H9 (cell line): Measurements from ENCODE around the gene TMEM186. TPM values are rescaled to one million over a fixed set of nuclear protein-coding genes. Genes with fewer than 3 reads are reported as not detected.

Experiments used
- DNase-seq: peaks from one replicate; pipeline ENCODE4 v3.0.0-alpha.2; 2017
- H2AFZ ChIP-seq: one replicate; pipeline ENCODE4 v1.6.1; 2013; ENCODE audit warnings: mild to moderate bottlenecking, low read length, control low read depth, moderate library complexity
- H2AK5ac ChIP-seq: 2 replicates; pipeline ENCODE4 v1.6.1; 2013; ENCODE audit warnings: low read length, control low read depth, mixed read lengths; ENCODE audit not compliant: insufficient read length
- H2BK120ac ChIP-seq: one replicate; pipeline ENCODE4 v1.6.1; 2013; ENCODE audit warnings: low read depth, mild to moderate bottlenecking, low read length, control low read depth, inconsistent platforms; ENCODE audit not compliant: poor library complexity, severe bottlenecking
- H2BK12ac ChIP-seq: 2 replicates; pipeline ENCODE4 v1.6.1; 2013; ENCODE audit warnings: low read length, control low read depth, mixed read lengths, low read depth; ENCODE audit not compliant: insufficient read length
- H2BK15ac ChIP-seq: 2 replicates; pipeline ENCODE4 v1.6.1; 2013; ENCODE audit warnings: low read depth, low read length, control low read depth
- H2BK20ac ChIP-seq: one replicate; pipeline ENCODE4 v1.6.1; 2013; ENCODE audit warnings: low read depth, mild to moderate bottlenecking, low read length, control low read depth, inconsistent platforms; ENCODE audit not compliant: poor library complexity, severe bottlenecking
- H2BK5ac ChIP-seq: 2 replicates; pipeline ENCODE4 v1.6.1; 2013; ENCODE audit warnings: low read length, control low read depth, mixed read lengths; ENCODE audit not compliant: insufficient read length
- H3K14ac ChIP-seq: 2 replicates; pipeline ENCODE4 v1.6.1; 2013; ENCODE audit warnings: low read length, control low read depth; ENCODE audit not compliant: insufficient read depth
- H3K18ac ChIP-seq: 2 replicates; pipeline ENCODE4 v1.6.1; 2013; ENCODE audit warnings: low read depth, mild to moderate bottlenecking, mixed read lengths, low read length, control low read depth; ENCODE audit not compliant: insufficient read length
- H3K23ac ChIP-seq: 2 replicates; pipeline ENCODE4 v1.6.1; 2013; ENCODE audit warnings: low read length, control low read depth, mixed read lengths, low read depth; ENCODE audit not compliant: insufficient read length
- H3K23me2 ChIP-seq: 2 replicates; pipeline ENCODE4 v1.6.1; 2013; ENCODE audit warnings: low read depth, mild to moderate bottlenecking, mixed read lengths, low read length, control low read depth; ENCODE audit not compliant: insufficient read length, poor library complexity, severe bottlenecking
- H3K27ac ChIP-seq: 2 replicates; pipeline ENCODE4 v1.5.1; 2013; ENCODE audit warnings: low read length, control low read depth, mixed read lengths, low read depth; ENCODE audit not compliant: insufficient read length
- H3K27me3 ChIP-seq: 2 replicates; pipeline ENCODE4 v1.6.1; 2013; ENCODE audit warnings: low read length, control low read depth, inconsistent platforms; ENCODE audit not compliant: insufficient read depth
- H3K4ac ChIP-seq: 2 replicates; pipeline ENCODE4 v1.6.1; 2013; ENCODE audit warnings: low read depth, mild to moderate bottlenecking, control low read depth, inconsistent platforms, low read length, moderate library complexity
- H3K4me1 ChIP-seq: 2 replicates; pipeline ENCODE4 v1.6.1; 2013; ENCODE audit warnings: low read length, control low read depth, inconsistent platforms; ENCODE audit not compliant: insufficient read depth
- H3K4me2 ChIP-seq: 2 replicates; pipeline ENCODE4 v1.6.1; 2013; ENCODE audit warnings: low read length, control low read depth, mixed read lengths; ENCODE audit not compliant: insufficient read length, insufficient read depth
- H3K56ac ChIP-seq: 2 replicates; pipeline ENCODE4 v1.6.1; 2013; ENCODE audit warnings: low read depth, mild to moderate bottlenecking, mixed read lengths, low read length, control low read depth; ENCODE audit not compliant: insufficient read length
- H3K79me1 ChIP-seq: 2 replicates; pipeline ENCODE4 v1.6.1; 2013; ENCODE audit warnings: low read depth, mild to moderate bottlenecking, moderate library complexity, low read length, control low read depth, inconsistent platforms; ENCODE audit not compliant: insufficient read depth, poor library complexity, severe bottlenecking
- H3K79me2 ChIP-seq: 2 replicates; pipeline ENCODE4 v1.6.1; 2013; ENCODE audit warnings: low read length, control low read depth, inconsistent platforms; ENCODE audit not compliant: insufficient read depth
- H3K9ac ChIP-seq: 2 replicates; pipeline ENCODE4 v1.6.1; 2013; ENCODE audit warnings: low read length, control low read depth, mixed read lengths; ENCODE audit not compliant: insufficient read length; ENCODE audit errors: extremely low read depth
- H3K9me3 ChIP-seq: one replicate; pipeline ENCODE4 v1.6.1; 2013; ENCODE audit warnings: low read depth, low read length, inconsistent platforms; ENCODE audit not compliant: control insufficient read depth
- H3T11ph ChIP-seq: one replicate; pipeline ENCODE4 v1.6.1; 2013; ENCODE audit warnings: mild to moderate bottlenecking, low read length, control low read depth, inconsistent platforms
- H4K20me1 ChIP-seq: one replicate; pipeline ENCODE4 v1.6.1; 2013; ENCODE audit not compliant: control insufficient read depth, insufficient read length, insufficient read depth
- H4K5ac ChIP-seq: 2 replicates; pipeline ENCODE4 v1.6.1; 2013; ENCODE audit warnings: low read depth, mild to moderate bottlenecking, mixed read lengths, low read length, control low read depth; ENCODE audit not compliant: insufficient read length
- H4K8ac ChIP-seq: replicated peaks from 2 replicates; pipeline ENCODE4 v1.6.1; 2013; ENCODE audit warnings: low read length, control low read depth, mixed read lengths, low read depth; ENCODE audit not compliant: insufficient read length
- H4K91ac ChIP-seq: 2 replicates; pipeline ENCODE4 v1.6.1; 2013; ENCODE audit warnings: low read depth, mild to moderate bottlenecking, moderate library complexity, mixed read lengths, low read length, control low read depth; ENCODE audit not compliant: insufficient read length
- H3K27ac Mint-ChIP-seq, 3 experiments: 2 replicates in 2 of 3; 3 replicates in 1 of 3; pipeline ENCODE4 v1.8.0; 2020 to 2021; ENCODE audit warnings: mixed read lengths in 3 of 3, mild to moderate bottlenecking in 1 of 3, moderate library complexity in 1 of 3
- H3K27me3 Mint-ChIP-seq: 2 replicates; pipeline ENCODE4 v1.8.0; 2021; ENCODE audit warnings: low read depth, mild to moderate bottlenecking, moderate library complexity, mixed read lengths
- H3K36me3 Mint-ChIP-seq, 3 experiments: 2 replicates in 2 of 3; 3 replicates in 1 of 3; pipeline ENCODE4 v1.8.0; 2020 to 2021; ENCODE audit warnings: low read depth in 3 of 3, mixed read lengths in 3 of 3; ENCODE audit not compliant: insufficient read depth in 1 of 3
- H3K4me1 Mint-ChIP-seq, 2 experiments: 2 replicates each; pipeline ENCODE4 v1.8.0; 2020; ENCODE audit warnings: mixed read lengths in 2 of 2
- H3K4me3 Mint-ChIP-seq, 2 experiments: 2 replicates in 1 of 2; 3 replicates in 1 of 2; pipeline ENCODE4 v1.8.0; 2020 to 2021; ENCODE audit warnings: mild to moderate bottlenecking in 2 of 2, mixed read lengths in 2 of 2, moderate library complexity in 1 of 2
- H3K9me3 Mint-ChIP-seq, 2 experiments: 2 replicates in 1 of 2; 3 replicates in 1 of 2; pipeline ENCODE4 v1.8.0; 2020; ENCODE audit warnings: mild to moderate bottlenecking in 2 of 2, mixed read lengths in 2 of 2, moderate library complexity in 1 of 2
- WGBS: extraction: QIAGEN DNeasy Blood & Tissue Kit; methylation state at CpG from one replicate; pipeline ENCODE4 v1.1.7; 2013; ENCODE audit warnings: missing lambda C conversion rate, low lambda C conversion rate, mixed read lengths; ENCODE audit not compliant: insufficient read length; ENCODE audit errors: extremely low coverage; 5-methylcytosine and 5-hydroxymethylcytosine counted together
- total RNA-seq: library from RNA; stranded (reverse); gene quantifications from 2 replicates; pipeline ENCODE4 v1.2.1, GENCODE V29; 2021
- TF ChIP-seq, protein P1 (sequence below): fragments of 200-600 bp; sonication (generic); conservative IDR thresholded peaks from 3 replicates; pipeline ENCODE4 v1.8.0; 2021; ENCODE audit warnings: antibody characterized with exemption, mild to moderate bottlenecking

TMEM186 gene
- total RNA-seq, 1 experiment from 2014 or later, result 9.6 TPM

DNA sequence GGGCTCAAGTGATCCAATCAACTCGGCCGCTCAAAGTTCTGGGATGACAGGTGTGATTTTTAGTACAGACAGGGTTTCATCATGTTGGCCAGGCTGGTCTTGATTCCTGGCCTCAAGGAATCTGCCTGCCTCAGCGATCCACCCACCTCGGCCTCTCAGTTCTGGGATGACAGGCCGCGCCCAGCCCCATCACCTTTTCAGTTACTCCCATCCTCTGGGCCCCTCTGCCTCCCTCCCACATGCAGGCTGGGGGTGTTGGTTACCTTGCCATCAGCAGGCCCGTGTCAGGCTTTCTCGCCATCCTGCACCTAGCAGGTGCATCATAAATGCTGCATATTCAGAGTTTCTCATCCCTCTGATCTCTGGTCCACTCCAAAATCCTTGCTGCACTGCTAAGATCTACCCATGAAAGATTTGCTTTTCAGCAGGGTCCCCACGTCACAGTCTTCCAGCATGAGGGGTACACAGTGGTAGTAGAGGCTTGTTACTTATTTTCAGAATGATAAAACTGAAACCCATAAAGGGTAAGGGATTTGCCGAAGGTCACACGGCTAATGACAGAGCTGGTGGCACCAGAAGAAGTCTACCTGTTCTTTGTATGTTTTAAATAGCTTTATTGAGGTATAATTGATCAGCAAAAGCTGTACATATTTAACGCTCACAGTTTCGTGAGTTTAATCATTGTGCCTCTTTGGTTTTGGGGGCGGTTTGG is 16.8 kb upstream of the TMEM186 start:
- Mint-ChIP-seq H3K4me1 (no peaks in the 10 kb centered on the region; a peak in 1 of 4 replicates), H3K9me3 (no peaks in the 10 kb centered on the region), H3K27me3 (no peaks in the 10 kb centered on the region), H3K4me3 (no peak overlapping the region), H3K36me3 (peaks cover 47 to 92% (median 92%) of the 10 kb centered on the region in 3 experiments; a peak in 6 of 7 replicates), H3K27ac (peak overlapping the region in 1 of 3 experiments; percentile 8; a peak in 1 of 7 replicates)
- Histone ChIP-seq H2AK5ac (no peak overlapping the region), H2AFZ (no peak overlapping the region), H3K9ac (no peak overlapping the region), H3K79me2 (no peaks in the 10 kb centered on the region), H3T11ph (no peak overlapping the region), H3K23ac (no peak overlapping the region), H2BK15ac (no peak overlapping the region), H3K27ac (no peak overlapping the region), H3K14ac (no peak overlapping the region), H2BK5ac (no peak overlapping the region), H4K91ac (no peak overlapping the region), H2BK120ac (no peak overlapping the region), H3K4ac (no peak overlapping the region), H3K9me3 (no peaks in the 10 kb centered on the region), H3K4me1 (no peaks in the 10 kb centered on the region), H2BK20ac (no peak overlapping the region), H3K79me1 (no peaks in the 10 kb centered on the region), H2BK12ac (no peak overlapping the region), H4K20me1 (no peaks in the 10 kb centered on the region), H3K56ac (no peak overlapping the region), H4K5ac (no peak overlapping the region), H3K27me3 (no peaks in the 10 kb centered on the region), H3K18ac (no peak overlapping the region), H4K8ac (no peak overlapping the region), H3K23me2 (no peaks in the 10 kb centered on the region), H3K4me2 (no peak overlapping the region)
- DNase-seq, result no peak
- TF ChIP-seq, protein P1, sequence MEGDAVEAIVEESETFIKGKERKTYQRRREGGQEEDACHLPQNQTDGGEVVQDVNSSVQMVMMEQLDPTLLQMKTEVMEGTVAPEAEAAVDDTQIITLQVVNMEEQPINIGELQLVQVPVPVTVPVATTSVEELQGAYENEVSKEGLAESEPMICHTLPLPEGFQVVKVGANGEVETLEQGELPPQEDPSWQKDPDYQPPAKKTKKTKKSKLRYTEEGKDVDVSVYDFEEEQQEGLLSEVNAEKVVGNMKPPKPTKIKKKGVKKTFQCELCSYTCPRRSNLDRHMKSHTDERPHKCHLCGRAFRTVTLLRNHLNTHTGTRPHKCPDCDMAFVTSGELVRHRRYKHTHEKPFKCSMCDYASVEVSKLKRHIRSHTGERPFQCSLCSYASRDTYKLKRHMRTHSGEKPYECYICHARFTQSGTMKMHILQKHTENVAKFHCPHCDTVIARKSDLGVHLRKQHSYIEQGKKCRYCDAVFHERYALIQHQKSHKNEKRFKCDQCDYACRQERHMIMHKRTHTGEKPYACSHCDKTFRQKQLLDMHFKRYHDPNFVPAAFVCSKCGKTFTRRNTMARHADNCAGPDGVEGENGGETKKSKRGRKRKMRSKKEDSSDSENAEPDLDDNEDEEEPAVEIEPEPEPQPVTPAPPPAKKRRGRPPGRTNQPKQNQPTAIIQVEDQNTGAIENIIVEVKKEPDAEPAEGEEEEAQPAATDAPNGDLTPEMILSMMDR, result no peak
- no CpG with 5 or more reads among the region's 14 CpGs for WGBS
